Activated CD4-positive, alpha-beta T cell treated with anti-CD3 and anti-CD28 coated beads, Interleukin-2, Interleukin-6, amounts not matched to agents 100 ng/mL and 50 ng/mL, durations not matched to agents 16 hours and 8 hours (primary cell): ENCODE results near the gene BRWD1.
"Not testable (repeated sequence)": the region's sequence is repeated elsewhere in the genome, so short reads cannot be mapped to it uniquely, and the experiment has no call there.

Source experiments
- DNase-seq: peaks from one replicate; pipeline ENCODE4 v3.0.0-alpha.2; 2020

Gene BRWD1

DNA sequence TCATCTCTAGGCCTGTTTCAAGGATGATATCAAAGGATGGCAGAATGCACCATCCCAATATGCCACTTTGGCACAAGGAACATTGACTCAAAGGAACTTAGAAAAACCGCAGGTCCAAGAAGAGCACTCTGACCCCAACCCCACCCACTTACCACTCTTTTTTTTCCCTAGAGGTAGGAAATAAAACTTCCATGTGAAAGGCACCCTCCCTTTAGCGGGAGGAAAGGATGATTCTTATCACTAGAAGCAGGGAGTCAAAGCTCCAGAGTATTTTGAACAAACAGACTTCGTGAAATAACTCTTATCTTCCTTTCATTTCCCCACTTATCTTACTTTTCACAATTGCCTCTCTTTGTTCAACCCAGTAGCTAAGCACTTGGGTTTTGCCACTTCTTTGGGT lies 152.4 kb downstream of the BRWD1 start:
- DNase-seq: no peak

DNA sequence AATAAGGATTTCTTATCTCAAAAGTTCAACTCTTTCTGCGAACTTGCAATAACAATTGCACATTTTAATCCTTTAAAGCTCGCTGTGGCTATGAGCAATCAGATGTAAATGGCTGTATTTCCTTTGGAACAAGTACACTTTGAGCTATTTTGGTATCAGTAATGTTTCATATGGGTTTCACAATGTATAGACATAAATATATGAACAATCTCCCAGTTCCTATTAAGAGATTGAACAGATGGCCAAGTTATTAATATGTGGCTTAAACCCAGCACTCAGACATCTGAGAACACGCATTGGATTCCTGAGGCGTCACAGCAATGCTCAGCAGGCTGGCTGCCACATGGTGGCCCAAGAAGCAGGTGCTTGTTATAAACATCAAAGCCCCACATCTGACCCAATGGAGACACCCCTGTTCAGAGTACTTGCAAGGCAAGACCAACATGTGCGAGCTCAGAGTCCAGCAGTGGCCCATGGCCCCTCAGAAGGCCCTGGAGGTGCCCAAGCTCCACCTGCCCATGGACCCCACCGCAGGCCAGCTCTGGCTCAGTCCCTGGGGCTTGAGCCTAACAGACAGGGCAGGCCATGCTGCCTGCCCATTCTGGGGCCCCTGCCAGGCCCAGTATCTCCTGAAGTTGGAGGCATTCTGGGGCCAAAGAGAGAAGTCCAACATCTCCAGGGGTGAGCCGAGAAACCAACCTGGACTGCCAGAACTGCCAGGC lies 153.9 kb downstream of the BRWD1 start:
- no peak for DNase-seq

DNA sequence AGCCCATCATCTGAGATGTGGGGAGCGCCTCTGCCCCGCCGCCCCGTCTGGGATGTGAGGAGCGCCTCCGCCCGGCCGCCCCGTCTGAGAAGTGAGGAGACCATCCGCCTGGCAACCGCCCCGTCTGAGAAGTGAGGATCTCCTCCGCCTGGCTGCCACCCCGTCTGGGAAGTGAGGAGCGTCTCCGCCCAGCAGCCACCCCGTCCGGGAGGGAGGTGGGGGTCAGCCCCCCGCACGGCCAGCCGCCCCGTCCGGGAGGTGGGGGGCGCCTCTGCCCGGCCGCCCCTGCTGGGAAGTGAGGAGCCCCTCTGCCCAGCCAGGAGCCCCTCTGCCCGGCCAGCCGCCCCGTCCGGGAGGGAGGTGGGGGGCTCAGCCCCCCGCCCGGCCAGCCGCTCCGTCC lies 156.2 kb downstream of the BRWD1 start:
- DNase-seq: not testable (repeated sequence)

DNA sequence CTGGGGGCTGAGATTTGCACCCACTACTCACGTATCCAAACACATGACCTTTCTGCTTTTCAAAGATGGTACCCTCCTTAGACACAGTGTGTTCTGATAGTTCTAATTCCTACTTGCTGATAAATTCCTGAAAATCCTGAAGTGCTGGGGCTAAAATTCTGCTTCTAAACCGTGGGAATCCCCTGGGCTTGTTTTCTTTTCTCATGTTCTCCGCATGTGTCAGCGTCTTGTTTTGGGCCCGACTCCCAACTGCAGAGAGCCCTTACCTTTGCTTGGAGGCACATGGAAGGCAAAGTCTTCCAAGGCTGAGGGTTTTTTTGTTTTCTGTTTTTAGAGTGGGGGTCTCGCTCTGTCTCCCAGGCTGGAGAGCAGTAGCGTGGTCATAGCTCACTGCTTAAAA lies 157.4 kb downstream of the BRWD1 start:
- DNase-seq: no peak

DNA sequence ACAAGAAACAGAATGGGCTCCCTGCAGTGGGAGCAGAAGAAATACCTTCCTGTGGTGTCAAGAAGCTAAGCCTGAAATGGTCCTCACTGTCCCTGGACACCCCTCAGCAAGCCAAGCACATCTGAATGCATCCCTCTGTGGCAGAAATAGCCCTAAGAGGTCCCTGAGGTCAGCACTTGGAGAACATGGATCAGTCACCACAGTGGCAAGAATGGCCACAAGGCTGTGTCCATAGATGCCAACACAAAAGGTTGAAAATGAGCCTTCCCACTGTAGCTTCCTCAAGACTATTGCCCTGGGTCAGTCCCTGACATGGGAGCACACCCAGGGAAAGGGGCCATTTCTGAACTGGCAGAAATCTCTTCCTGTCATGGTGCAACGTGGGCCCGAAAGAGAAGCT lies 157.9 kb downstream of the BRWD1 start:
- DNase-seq: no peak

DNA sequence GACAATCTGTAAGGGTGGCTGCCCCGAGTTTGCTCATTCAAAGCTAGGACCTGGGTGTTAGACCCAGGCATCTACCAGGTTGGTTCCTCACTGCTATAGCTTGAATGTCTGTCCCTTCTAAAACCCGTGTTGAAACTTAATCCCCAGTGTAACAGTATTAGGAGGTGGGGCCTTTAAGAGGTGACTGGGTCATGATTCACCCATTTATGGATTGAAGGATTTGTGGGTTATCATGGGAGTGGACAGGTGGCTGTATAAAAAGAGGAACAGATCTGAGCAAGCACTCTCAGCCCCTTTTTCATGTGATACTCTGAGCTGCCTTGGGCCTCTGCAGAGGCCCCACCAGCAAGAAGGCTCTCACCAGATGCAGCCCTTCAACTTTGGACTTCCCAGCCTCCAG lies 159.6 kb downstream of the BRWD1 start:
- DNase-seq: no peak

DNA sequence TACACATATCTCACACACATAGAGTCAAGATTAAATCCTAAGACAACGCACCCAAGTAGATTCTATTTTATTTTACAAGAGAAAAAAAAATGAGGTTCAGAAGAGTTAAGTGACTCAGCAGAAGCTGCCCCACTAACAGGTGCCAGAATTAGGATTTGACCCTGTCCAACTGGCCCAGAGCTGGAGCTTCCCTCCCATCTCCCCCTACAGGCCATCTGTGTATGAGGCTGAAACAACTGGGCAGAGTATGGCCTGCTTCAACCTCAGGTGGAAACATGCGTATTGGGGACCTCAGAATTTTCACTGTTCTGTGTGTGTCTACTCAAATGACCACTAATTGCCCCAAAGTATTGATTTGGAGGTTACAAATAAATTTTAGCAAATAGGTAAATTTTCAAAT lies 160.1 kb downstream of the BRWD1 start:
- peak; percentile 7 for DNase-seq

DNA sequence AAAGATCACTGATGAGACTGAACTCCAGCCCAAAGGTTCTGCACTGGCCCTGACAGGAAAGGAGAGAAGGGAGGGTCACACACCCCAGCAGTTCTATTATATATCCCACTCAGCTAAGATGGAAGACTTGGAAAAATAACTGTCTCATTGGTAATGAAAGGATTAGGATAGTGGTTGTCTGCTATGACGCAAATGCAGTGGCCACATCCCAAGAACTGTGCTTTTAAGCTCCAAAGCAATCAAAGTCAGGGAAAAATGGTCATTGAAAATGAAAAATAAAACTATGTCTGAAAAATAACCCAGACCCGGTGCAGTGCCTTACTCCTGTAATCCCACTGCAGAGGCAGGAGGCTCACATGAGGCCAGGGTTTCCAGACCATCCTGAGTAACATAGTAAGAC lies 161.2 kb downstream of the BRWD1 start:
- DNase-seq: no peak

DNA sequence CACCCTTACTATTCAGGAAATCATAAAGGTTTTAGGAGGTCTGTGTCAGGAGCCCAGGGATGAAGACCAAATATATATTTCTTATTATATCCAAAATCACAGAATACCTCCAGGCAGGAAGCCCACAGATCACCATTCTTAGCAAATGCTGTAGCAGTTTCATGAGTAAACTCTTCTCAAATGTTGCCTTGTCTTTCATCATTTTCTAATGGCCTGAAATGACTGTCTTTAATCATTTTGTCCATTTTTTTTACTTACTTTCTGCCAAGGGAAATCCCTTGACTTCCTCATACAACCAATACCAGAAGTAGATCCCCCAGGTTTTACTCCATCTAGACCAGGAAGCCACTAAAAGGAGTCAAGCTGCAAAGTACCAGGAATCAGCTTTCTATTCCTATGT lies 162.6 kb downstream of the BRWD1 start:
- no peak for DNase-seq

DNA sequence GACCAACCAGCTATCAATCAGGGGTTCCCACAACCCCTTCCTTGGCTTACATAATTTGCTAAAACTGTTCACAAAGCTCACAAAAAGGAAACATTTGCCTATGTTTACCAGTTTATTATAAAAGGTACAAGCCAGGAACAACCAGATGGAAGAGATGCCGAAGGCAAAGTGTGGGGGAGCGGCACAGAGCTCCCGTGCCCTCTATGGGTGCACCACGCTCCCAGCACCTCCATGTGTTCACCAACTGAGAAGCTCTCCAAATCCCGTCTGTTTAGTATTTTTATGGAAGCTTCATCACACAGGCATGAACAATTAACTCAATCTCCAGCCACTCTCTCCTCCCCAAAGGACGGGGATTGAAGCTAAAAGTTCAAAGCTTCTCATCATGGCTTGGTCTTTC lies 163.1 kb downstream of the BRWD1 start:
- no peak for DNase-seq

DNA sequence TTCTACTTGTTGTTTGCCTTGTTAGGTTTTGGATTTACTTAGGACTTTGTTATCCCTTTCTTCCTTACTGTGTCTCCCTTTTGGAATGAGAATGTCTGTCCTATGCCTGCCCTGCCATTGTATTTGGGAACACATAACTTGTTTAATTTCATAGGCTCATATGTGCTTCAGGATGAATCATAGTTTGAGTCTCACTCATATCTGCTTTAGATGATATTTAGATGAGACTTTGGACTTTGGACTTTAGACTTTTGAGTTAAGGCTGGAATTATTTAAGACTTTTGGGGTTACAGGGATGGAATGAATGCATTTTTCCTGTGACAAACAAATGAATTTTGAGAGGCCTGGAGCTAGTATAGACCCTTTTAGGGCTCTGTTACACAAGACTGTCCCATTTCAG lies 163.6 kb downstream of the BRWD1 start:
- no peak for DNase-seq

DNA sequence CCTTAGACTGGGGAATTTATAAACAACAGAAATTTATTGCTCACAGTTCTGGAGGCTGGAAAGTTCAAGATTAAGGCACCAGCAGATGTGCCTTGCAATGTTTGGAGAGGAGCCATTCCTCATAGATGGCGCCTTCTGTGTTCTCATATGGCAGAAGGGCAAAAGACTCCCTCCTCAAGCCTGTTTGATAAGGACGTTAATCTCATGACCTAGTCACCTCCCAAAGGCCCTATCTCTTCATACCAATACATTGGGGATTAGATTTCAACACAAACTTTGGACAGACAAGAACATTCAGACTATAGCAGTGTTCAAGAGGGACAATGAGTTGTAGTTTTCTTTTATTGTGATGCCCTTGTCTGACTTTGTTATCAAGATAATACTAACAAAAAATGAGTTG lies 164.5 kb downstream of the BRWD1 start:
- DNase-seq: no peak

DNA sequence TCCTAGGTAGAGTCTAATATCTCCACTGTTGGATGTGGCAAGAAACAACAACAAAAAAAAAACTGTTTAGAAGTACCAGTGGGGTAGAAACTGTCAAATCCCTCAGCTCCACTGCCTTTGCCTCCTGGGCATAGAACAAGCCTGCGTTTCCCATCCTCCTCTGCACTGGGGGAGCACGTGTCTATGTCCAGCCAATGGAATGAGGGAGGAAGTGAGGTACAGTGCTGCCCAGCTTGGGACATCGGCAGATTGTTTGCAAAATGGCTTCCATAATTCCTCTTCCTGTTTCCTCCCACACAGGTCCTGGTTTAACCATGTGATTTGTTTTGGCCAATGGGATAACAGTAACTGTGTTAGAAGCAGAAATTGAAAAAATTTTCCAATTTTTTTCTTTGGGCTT lies 169.2 kb downstream of the BRWD1 start:
- no peak for DNase-seq

DNA sequence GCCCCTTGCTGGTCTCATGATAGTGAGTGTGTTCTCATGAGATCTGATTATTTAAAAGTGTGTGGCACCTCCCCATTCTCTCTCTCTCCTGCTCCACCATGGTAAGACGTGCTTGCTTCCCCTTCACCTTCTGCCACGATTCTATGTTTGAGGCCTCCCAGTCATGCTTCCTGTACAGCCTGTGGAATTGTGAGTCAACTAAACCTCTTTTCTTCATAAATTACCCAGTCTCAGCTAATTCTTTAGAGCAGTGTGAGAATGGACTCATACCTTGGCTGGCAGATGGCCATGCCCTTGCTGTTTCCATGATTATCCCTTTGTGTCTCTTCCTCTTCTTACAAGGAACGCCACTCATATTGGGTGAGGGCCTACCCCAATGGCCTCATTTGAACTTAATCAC lies 170.5 kb downstream of the BRWD1 start:
- DNase-seq: no peak

DNA sequence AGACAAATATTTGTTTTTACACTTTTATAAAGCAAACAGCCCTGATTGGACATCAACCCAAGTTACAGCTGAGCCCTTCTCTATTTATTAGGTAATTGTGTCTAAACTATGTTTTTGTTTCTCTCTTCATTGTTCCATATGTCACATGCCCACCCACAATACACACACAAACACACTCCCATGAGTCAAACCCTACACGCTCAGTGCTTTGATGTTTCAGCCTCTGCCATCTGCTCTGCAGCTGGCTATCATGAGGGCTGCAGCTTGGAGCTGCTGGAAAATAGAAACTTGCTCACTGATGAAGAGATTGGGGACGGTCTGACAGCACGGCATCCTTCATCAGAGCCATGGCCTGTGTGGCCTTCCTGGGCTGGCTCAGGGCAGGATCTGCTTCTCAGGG lies 171.9 kb downstream of the BRWD1 start:
- no peak for DNase-seq

DNA sequence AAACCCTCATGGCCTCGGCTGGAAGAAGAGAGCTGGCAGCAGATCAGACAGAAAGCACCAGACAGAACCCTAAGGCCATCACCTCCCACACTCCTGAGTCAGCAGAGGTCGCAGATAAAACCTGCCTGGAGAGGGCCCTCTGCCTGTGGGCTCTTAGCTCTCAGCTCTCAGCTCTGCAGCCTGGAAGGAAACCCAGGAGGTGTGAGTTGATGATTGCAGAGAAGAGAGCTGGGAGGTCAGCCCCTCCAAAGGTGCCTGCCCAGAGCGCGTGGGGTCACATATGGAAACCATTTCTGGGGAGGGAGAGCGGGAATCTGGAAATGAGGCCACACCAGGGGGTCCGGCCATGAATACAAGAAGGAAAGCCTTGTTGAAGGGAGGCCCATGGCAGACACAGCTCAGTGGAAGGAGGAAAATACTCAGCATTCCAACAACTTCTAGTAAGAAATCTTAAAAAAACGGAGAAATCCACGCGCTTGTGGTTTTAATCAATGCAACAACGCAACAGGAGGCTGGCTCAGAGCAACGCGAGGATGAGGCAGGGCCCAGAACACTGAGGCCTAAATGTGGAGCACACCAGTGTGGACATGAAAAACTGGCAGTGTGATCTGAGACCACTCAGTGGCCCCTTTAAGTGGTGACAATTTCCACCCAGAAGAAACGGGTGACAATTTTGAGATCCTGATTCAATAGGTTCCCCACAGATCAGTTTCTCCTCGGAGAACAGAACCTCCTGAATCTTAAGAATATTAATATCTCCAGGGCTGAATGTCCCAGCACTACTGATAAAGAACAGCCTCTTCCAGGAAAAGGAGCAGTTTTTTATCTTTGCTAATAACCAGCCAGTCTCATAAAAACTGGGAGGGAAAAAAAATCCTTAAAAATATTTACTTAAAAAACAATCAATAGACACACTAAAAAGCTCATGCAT lies 175.9 kb downstream of the BRWD1 start:
- DNase-seq: no peak

DNA sequence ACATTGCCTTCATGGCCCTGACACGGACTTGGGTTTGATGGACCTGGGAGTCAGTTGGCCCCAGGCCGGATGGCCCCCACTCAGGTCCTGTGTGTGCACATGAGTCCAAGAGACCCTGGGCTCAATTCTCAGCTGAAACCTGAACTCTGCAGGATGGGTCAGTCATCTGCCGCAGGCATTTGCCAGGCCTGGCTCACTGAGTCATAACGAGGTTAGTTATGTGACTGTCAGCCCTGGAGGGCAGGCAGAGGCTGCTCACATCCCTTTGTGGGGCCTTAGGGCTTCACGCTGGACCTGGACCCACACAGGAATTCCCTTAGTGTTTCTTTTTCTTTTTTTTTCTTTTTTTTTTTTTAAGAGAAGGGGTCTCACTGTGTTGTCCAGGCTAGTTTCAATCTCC lies 176.7 kb downstream of the BRWD1 start:
- DNase-seq: no peak

DNA sequence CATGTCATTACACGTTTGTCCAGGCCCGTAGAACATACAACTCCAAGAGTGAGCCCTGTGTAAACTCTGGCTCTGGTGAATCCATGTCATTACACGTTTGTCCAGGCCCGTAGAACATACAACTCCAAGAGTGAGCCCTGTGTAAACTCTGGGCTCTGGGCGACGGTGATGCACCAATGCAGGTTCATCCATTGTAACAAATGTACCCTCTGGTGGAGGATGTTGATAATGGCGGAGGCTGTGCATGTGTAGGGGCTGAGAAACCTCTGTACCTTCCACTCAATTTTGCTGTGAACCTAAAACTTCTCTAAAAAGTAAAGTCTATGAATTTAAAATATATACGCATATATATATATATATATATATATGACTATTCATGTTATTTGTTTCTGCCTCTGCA lies 177.3 kb downstream of the BRWD1 start:
- DNase-seq: peak; percentile 36

DNA sequence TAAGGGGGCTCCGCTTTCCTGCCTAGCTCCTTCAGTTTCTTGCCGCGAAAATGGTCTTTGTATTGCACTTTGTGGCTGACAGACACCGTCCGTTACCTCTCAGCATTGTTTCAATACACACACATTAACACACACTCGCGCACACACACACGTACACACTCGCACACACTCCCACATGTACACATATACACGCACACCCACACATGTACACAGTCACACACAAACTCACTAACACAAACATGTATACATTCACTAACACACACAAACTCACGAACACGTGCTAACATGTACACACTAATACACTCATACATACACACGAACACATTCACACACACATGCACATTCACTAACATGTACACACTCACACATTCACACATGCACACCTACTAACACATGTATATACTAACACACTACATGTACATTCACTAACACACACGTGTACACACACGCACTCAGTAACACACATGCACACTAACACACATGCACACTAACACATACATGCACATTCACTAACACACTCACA lies 179.1 kb downstream of the BRWD1 start:
- DNase-seq: no peak
